GM21528 (cell line): ENCODE results near the gene PRPF8.

ENCODE experiments used
- ATAC-seq: cut with Tn5 transposase; IDR thresholded peaks from one replicate; pipeline ENCODE4 v1.9.1; 2021; ENCODE audit warnings: mild to moderate bottlenecking, moderate library complexity; ENCODE audit not compliant: unreplicated experiment, low FRiP score

PRPF8 gene

DNA sequence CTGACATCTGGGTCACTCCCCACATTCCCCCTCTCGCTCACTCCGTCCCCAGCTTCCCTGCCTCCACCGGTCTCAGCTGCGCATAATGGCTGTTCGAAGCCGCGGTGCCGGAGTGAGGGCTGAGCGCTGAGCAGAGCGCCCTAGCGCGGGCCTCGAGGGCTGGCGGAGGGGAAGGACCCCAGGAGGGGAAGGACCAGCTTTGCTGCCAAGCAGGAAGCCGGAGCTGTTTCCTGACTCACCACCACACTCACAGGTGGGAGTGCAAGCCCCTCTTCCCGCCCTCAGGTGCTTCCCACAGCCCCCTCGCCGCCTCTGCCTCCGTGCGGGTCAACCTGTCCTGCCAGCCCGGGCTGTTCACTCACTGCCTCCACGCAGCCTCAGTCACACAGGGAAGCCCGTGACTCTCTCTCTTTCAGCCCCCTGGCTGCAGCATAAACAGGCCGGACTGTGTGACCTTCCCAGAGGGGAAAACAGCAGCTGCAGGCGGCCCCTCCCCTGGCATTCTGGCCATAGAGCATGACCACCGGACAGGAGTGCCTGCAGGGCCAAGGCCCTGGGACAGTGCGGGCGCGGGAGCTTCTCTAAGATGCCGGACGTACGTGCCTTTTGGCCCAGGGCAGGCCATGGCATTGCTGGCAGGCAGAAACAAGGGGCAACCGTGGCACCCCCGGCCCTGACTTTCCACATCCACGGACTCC lies 79.7 kb downstream of the PRPF8 start:
- no peak for ATAC-seq

DNA sequence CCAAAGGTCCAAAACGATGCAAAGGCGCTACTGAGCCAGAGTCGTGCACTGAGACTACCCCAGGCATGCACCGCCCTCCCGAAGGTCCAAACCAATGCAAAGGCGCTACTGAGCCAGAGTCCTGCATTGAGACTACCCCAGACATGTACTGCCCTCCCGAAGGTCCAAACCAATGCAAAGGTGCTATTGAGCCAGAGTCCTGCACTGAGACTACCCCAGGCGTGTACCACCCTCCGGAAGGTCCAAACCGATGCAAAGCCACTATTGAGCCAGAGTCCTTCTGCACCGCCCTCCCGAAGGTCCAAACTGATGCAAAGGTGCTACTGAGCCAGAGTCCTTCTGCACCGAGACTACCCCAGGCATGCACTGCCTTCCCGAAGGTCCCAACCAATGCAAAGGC lies 83.1 kb downstream of the PRPF8 start:
- ATAC-seq: no peak
